Measurements from ENCODE around the gene ANKK1. TPM values are rescaled to one million over a fixed set of nuclear protein-coding genes. Genes with fewer than 3 reads are reported as not detected.

Gene ANKK1
- total RNA-seq, 1 donor from 2014 or later = 0.17 TPM

DNA sequence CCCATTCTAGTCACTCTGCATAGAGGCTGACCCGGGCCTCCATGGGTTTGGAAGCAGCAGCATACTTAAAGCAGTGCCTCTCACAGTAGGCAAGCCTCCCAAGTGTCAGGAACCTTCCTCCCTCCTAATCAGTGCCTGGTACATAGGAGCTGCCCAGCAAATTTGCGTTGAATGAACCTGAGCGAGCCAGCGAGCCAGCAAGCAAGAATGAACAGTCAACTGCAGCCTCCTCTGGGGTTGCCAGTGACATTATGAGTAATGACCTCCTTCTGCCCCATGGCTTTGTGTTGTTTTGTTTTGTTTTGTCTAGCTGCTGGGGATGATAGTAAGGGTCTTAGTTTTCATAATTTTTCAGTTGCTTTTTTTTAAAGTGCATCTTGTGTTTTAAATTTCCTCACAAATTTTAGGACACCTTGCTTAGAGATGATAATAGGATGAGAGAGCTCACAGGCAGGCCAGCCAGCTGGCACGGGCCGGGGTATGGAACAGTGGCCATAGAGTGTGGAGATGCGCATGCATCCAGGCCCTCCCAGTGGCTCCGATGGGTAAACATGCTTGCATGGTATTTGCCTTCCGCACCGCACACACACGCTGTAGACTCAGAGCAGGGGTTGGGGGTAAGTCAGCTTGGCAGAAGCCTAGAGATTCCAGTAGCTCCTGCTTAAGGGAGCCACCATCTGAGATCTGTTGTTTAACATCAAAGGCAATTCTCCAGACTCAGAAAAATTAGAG lies 37.1 kb upstream of the ANKK1 start:
- H3K4me3 ChIP-seq (ENCODE audit: low read depth, low read length) = no peak overlapping the region
- TF ChIP-seq, protein P1, sequence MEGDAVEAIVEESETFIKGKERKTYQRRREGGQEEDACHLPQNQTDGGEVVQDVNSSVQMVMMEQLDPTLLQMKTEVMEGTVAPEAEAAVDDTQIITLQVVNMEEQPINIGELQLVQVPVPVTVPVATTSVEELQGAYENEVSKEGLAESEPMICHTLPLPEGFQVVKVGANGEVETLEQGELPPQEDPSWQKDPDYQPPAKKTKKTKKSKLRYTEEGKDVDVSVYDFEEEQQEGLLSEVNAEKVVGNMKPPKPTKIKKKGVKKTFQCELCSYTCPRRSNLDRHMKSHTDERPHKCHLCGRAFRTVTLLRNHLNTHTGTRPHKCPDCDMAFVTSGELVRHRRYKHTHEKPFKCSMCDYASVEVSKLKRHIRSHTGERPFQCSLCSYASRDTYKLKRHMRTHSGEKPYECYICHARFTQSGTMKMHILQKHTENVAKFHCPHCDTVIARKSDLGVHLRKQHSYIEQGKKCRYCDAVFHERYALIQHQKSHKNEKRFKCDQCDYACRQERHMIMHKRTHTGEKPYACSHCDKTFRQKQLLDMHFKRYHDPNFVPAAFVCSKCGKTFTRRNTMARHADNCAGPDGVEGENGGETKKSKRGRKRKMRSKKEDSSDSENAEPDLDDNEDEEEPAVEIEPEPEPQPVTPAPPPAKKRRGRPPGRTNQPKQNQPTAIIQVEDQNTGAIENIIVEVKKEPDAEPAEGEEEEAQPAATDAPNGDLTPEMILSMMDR (conservative IDR thresholded peaks at IDR 0.05; ENCODE audit: low read depth, low read length) = no peak
- no peak for DNase-seq (ENCODE audit: low read depth)

DNA sequence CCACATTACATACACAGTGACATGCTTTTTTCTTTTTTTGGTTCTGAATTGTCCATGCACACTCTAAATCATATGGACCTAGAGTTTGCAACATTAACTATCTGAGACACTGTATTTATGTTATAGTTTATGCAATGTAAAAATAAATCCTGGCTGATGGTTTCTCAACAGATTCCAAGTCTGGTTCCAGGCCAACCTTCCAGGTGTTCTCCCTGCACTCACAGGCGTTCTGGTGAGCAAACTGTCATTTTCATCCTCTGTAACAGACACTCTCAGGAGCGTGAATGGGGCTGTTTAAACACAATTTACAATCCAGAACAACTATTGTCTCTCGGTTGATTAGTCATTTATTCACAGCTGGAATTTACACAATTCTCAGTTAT lies 36.5 kb upstream of the ANKK1 start:
- no peak for DNase-seq (ENCODE audit: low read depth)
- TF ChIP-seq, protein P1 (conservative IDR thresholded peaks at IDR 0.05; ENCODE audit: low read depth, low read length) = no peak
- H3K4me3 ChIP-seq (ENCODE audit: low read depth, low read length) = no peak overlapping the region

DNA sequence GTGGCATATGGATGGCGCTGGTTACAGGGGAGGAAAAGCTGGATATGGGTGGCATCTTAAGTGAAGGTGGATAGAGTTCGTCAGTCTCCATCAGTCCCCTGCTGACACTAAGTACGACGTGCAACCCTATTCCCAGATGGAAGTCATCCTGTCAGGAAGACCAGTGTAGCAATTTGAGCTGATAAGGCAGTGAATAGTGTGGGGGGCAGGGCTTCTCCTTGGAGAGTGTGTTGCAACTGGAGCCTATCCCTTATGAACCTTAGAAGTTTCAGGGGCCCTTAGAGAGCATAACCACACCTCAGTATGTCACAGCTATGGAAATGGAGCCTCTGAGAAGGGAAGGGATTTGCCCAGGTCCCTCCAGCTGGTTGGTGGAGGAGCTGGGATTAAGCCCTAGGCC lies 36.1 kb upstream of the ANKK1 start:
- TF ChIP-seq, protein P1 (conservative IDR thresholded peaks at IDR 0.05; ENCODE audit: low read depth, low read length) = no peak
- H3K4me3 ChIP-seq (ENCODE audit: low read depth, low read length) = no peak overlapping the region
- no peak for DNase-seq (ENCODE audit: low read depth)

DNA sequence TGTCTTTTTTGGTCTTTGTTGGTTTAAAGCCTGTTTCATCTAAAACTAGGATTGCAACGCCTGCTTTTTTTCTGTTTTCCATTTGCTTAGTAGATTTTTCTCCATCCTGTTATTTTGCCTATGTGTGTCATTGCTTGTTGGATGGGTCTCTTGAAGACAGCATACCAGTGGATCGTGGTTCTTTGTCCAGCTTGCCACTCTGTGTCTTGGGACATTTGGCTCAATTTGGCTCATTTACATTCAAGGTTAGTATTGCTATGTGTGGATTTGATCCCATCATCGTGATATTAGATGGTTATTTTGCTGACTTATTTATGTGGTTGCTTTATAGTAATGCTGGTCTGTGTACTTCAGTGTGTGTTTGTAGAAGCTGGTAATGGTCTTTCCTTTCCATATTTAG lies 31.4 kb upstream of the ANKK1 start:
- H3K4me3 ChIP-seq (ENCODE audit: low read depth, low read length) = no peak overlapping the region
- TF ChIP-seq, protein P1 (conservative IDR thresholded peaks at IDR 0.05; ENCODE audit: low read depth, low read length) = no peak
- DNase-seq (ENCODE audit: low read depth) = no peak

DNA sequence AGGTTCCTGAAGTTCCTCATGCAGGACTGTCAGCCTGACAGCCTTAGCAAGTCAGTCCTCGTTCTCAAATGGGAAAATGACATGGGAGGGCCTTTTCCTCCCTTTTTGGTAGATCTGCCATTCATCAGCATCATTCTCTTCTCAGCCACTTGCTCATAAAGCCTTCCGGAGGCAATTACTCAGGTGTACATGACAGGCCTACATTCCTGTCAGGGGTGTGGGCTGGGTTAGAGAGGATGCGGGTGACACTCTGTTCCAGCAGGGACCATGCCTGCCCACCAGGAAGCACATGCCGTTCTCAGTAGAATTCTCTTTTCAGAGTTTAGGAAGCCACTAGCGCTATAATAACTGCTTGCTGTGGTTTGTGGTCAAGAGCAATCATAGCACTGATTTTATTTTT lies 24.2 kb upstream of the ANKK1 start:
- DNase-seq (ENCODE audit: low read depth) = no peak
- TF ChIP-seq, protein P1 (conservative IDR thresholded peaks at IDR 0.05; ENCODE audit: low read depth, low read length) = no peak
- no peak overlapping the region for H3K4me3 ChIP-seq (ENCODE audit: low read depth, low read length)

DNA sequence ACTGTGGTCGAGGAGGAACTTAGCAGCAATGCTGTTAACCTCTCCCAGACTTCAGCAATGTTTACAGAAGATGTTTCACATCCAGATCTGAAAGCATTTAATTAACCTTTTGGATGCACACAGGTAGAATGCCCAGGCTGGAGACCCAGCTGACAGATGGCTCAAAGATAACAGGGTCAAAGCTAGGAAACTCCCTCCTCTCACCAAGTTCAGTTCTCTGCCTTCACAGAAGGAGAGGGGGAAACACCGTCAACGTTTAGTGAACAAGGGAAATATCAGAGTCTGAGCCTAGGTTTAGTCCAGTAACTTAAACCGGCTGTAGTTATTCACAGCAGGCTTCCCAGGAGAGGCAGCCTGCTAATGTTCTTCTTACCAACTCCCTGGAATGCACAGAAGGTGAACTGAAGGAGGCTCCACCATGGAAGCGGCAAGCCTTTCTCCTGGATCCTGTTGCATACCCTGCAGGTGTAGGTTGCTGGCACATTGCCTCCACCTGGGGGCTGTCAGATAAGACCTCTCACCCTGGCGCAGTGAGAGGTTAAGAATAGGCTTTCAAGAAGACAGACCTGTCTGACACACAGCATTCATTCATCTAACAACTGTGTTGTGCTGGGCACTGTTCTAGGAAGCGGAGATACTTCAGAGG lies 23.5 kb upstream of the ANKK1 start:
- DNase-seq (ENCODE audit: low read depth) = no peak
- H3K4me3 ChIP-seq (ENCODE audit: low read depth, low read length) = no peak overlapping the region
- TF ChIP-seq, protein P1 (conservative IDR thresholded peaks at IDR 0.05; ENCODE audit: low read depth, low read length) = no peak

DNA sequence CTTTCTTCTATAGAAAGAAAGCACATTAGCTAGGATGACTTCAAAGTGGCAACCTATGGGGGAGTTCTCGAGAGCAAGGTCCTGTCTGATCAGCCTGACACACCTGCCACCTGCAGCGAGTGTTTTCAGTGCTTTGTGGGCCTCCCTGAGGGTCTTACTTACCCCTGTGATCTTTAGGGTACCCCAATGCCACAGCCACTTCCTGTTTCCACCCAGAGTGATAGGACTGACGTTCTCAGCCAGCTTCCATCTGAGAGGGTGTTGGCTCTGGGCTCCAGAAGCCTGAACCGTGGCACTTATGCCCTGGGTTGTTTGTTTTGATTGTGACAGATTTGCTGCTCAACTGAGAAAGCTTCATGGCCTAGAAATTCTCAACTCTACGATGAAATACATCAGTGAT lies 21.7 kb upstream of the ANKK1 start:
- TF ChIP-seq, protein P1 (conservative IDR thresholded peaks at IDR 0.05; ENCODE audit: low read depth, low read length) = no peak
- no peak overlapping the region for H3K4me3 ChIP-seq (ENCODE audit: low read depth, low read length)
- no peak for DNase-seq (ENCODE audit: low read depth)

Data from epithelial cell of proximal tubule (primary cell).